NCI-H345 treated with DMSO at 0.1 percent for 48 hours (cell line): Measurements from ENCODE around the gene RMC1.

Experiments
- DNase-seq: peaks from one replicate; lab custom pipeline; 2025; ENCODE audit not compliant: unreplicated experiment; lab: John Stamatoyannopoulos, UW

The RMC1 gene

GRCh38 chr18:23529604-23530003 is 26.3 kb downstream of the RMC1 start:
- no peak for DNase-seq

GRCh38 chr18:23530195-23530594 is 26.9 kb downstream of the RMC1 start:
- DNase-seq, result no peak

GRCh38 chr18:23531912-23532311 is 28.6 kb downstream of the RMC1 start:
- no peak for DNase-seq

- DNase-seq, result no peak
Observed at GRCh38 chr18:23532848-23533247, 29.5 kb downstream of the RMC1 start.

DNA sequence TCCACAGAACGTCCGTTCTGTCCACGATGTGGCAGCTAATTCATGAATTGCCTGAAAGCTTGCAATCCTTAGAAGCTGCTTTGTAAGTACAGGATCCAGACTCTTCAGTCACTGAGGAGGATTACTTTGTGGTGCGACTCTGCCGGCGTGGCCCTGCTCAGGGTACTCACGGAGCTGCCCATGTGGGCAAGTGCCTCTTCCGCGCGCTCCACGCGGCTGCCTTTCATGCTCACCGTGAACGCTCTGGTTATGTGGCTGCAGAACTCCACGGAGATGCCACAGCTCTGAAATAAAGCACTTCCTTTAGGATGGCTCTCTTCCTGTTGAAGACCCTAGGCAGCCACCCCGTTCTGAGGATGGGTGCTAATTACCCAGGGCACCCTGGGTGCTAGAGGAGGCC is 31.0 kb downstream of the RMC1 start:
- no peak for DNase-seq

DNA sequence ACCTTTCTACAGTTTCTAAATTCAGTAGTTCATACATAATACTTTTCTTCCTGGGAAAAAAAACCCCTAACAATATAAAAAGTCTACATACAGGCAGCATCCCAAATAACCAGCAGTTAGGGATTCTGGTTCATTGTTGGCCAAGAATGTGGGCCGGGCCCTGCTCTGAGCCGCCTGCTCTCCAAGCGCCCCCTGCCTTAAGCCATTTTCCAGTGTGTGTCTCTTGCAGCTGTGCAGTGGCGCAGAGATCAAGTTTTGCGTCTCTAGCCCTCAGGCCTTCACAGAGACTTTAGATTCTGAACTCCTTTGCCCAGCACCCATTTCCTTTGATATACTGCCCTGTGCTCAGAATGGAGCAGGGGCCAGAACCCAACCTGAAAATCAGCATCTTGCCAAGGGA is 32.9 kb downstream of the RMC1 start:
- DNase-seq, result no peak

DNA sequence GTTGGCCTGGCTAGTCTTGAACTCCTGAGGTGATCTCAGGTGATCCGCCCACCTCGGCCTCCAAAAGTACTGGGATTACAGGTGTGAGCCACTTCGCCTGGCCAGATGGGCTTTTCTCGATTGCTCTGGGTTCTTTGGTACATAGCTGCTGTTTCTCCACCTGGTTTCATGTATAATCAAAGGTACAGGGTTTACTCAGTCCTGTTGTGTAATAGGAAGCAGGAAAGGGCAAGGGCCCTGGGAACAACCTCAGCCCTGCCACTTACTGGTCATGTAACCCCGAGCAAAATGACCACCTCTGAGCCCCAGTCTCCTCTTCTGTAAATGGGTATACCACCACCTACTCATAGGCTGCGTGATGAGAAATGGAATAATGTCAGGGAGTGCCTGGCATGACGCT is 34.0 kb downstream of the RMC1 start:
- no peak for DNase-seq

- DNase-seq, result no peak
Observed at GRCh38 chr18:23538001-23538400, 34.7 kb downstream of the RMC1 start.

DNA sequence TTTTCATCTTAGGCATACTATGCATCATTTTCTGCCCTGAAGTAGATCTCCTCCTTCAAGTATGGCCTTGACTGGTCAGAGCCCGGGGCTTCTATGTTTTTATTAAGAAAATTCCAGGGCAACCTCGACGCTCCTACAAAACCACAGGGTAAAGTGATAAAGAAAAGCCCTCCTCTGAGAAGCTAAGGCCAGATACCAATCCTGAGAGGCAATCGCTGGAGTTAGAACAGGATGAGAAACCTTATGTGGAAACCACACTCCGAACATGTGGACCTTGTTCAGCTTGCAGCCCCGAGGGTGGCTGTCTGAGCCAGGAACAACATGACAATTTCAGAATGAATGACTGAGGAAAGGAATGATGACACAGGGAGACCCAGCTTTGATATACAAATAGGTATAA is 35.6 kb downstream of the RMC1 start:
- DNase-seq, result no peak

GRCh38 chr18:23539296-23539695 is 36.0 kb downstream of the RMC1 start:
- DNase-seq, result no peak

- DNase-seq, result no peak
Observed at GRCh38 chr18:23539911-23540525, 36.7 kb downstream of the RMC1 start.

DNA sequence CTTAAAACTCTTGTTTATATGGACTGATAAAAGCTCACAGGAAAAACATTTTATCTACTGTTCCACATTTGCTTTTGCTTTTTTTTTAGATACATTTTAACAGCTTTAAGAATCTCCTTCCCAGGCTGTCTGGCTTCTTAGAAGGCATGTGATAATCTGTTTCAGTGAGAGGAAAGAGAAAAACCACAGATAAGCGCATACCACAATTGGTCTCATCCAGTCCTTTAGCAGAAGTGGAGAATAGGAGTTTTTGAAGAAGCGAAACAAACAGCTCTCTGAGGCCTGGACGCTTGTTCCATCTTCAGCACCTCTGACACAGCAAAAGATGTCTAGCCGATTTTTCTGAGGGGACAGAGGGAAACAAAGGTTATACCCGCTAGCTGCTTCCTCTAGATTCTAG is 37.6 kb downstream of the RMC1 start:
- DNase-seq, result no peak

GRCh38 chr18:23541349-23542093 is 38.2 kb downstream of the RMC1 start:
- DNase-seq, result no peak

DNA sequence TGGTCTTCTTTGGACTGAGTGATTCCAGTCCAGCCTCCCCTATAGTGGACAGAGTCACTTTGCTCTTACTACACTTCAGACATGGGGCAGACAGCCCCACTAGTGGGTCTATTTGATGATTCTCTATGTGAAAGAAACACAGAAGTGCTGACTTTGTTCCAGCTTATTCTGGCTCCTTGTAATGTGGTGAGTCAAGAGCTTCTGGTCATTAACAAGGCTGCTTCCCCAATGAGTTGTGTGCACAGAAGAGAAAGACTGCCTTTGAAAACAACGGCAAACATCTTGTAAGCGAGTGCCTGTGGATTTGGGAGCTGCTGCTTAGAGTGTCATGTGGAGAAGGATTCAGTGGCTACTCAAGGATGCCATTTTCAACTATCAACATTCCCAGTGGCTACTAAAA is 39.1 kb downstream of the RMC1 start:
- DNase-seq, result no peak

DNA sequence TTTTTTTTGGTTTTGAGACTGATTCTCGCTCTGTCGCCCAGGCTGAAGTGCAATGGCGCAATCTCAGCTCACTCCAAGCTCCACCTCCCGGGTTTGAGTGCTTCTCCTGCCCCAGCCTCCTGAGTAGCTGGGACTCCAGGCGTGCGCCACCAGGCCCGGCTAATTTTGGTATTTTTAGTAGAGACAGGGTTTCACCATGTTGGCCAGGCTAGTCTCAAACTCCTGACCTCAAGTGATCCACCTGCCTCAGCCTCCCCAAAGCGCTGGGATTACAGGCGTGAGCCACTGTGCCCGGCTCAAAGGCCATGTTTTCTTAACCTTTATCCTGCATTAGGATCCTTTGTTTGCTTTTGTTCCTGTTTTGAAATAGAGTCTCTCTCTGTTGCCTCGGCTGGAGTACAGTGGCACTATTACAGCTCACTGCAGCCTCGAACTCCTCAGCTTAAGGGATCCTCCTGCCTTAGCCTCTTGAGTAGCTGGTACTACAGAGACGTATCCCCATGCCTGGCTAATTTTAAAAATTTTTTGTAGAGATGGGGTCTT is 42.0 kb downstream of the RMC1 start:
- DNase-seq, result no peak

GRCh38 chr18:23547306-23547705 is 44.0 kb downstream of the RMC1 start:
- no peak for DNase-seq

- no peak for DNase-seq
Observed at GRCh38 chr18:23547846-23548245, 44.5 kb downstream of the RMC1 start.

DNA sequence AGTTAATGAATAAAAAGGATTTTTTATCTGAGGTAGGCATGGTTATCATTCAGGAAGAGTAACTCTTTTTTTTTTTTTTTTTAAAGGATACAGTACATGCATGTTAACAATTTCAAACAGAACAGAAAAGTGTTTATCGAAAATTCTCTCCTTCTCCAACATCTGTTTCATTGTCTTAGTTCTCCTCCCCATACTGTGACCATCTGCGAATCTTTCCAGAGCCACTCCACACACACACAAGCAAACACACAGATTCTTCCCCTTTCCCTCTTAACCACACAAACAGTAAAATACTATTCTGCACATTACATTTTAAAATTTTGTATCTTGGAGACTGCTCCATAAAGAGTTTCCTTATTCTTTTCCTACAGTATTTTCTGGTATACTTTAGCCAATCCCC is 45.0 kb downstream of the RMC1 start:
- no peak for DNase-seq

DNA sequence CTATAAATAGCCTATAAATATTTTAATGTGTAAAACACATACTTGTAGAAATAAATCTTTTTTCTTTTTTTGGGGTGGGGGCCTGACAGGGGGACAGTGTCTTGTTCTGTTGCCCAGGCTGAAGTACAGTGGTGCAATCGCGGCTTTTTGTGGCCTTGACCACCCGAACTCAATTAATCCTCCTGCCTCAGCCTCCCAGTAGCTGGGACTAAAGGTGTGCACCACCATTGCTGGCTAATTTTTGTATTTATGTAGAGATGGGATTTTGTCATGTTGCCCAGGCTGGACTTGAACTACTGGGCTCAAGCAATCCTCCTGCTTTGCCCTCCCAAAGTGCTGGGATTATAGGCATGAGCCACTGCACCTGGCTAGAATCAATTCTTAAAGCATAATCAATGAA is 45.4 kb downstream of the RMC1 start:
- no peak for DNase-seq

GRCh38 chr18:23550898-23551297 is 47.6 kb downstream of the RMC1 start:
- no peak for DNase-seq

GRCh38 chr18:23551978-23552377 is 48.7 kb downstream of the RMC1 start:
- no peak for DNase-seq

DNA sequence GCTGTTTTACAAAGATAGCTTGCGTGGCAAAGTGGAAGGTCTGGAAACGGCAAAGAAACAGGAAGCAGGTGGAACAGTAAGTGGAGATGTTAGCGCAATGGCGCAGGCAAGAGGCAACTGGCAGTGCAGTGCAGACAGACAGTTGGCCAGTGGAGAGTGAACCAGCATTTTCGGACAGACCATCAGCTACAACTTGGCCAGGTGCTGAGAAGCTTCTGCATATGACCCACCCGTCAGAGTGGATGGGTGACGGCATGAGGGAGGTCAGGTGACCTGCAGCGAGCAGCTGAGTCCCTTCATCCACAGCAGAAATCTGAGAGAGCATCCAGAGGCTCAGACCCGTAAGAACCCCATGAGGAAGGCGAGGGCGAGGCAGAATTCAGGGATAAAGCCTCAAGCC is 49.2 kb downstream of the RMC1 start:
- no peak for DNase-seq

DNA sequence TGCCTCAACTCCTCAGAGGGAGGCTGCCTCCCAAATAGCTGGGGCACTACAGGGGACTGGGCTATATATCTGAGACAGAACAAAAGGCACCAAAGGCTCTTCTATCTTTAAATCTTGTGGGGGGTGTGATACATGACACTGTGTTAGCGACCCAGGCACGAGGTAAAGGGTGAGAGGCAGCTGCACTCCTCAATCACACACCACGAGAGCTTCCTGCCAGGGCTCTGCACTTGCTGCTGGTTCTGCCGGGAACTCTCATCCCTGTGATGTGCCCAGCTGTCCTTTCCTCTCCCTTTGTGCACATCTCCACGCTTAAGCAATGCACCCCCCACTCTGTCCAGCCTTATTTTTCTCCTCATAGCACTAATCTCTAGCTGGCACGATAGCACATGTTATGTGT is 50.6 kb downstream of the RMC1 start:
- no peak for DNase-seq
